HepG2 (cell line): Measurements from ENCODE around the gene EFS. TPM values are rescaled to one million over a fixed set of nuclear protein-coding genes. Genes with fewer than 3 reads are reported as not detected.
A peak's percentile ranks its signal among the peaks of the same experiment; 100 is the strongest.

Experiments
- RARA ChIP-seq: IDR thresholded peaks from 2 replicates; pipeline ENCODE4 v1.6.1; 2016; ENCODE audit warnings: missing genetic modification reagents, missing compliant biosample characterization
- ZC3H4 ChIP-seq: sonication (generic); formaldehyde crosslinking; IDR thresholded peaks from 2 replicates; pipeline ENCODE4 v1.4.0; 2020; ENCODE audit warnings: missing genetic modification reagents, borderline replicate concordance
- ZFP36 ChIP-seq: fragments of 150-350 bp; IDR thresholded peaks from 2 replicates; pipeline ENCODE4 v1.6.1; 2018; ENCODE audit warnings: borderline replicate concordance, low read length, low read depth; ENCODE audit not compliant: partially characterized antibody
- ZNF160 ChIP-seq: sonication (generic); formaldehyde crosslinking; IDR thresholded peaks from 2 replicates; pipeline ENCODE4 v1.8.0; 2022; ENCODE audit warnings: mild to moderate bottlenecking, inconsistent platforms, missing genetic modification reagents
- ZNF296 ChIP-seq: sonication (generic); formaldehyde crosslinking; conservative IDR thresholded peaks from 2 replicates; pipeline ENCODE4 v1.5.0; 2020; ENCODE audit warnings: mild to moderate bottlenecking, missing genetic modification reagents
- ZNF329 ChIP-seq: sonication (generic); formaldehyde crosslinking; IDR thresholded peaks from 2 replicates; pipeline ENCODE4 v1.9.0; 2021; ENCODE audit warnings: low read depth, mild to moderate bottlenecking, missing genetic modification reagents
- ZNF776 ChIP-seq: sonication (generic); formaldehyde crosslinking; IDR thresholded peaks from 2 replicates; pipeline ENCODE4 v1.4.0; 2020; ENCODE audit warnings: mild to moderate bottlenecking, missing genetic modification reagents
- ZNF781 ChIP-seq: sonication (generic); formaldehyde crosslinking; IDR thresholded peaks from 2 replicates; pipeline ENCODE4 v1.5.1; 2020; ENCODE audit warnings: borderline replicate concordance, mild to moderate bottlenecking, missing genetic modification reagents; ENCODE audit errors: not compliant biosample characterization
- ZNF800 ChIP-seq: sonication (generic); formaldehyde crosslinking; IDR thresholded peaks from 2 replicates; pipeline ENCODE4 v1.4.0; 2020; ENCODE audit warnings: missing genetic modification reagents
- polyA plus RNA-seq, 8 experiments: library from polyadenylated mRNA; depleted of rRNA in 3 of 8; stranded (reverse) in 7 of 8; unstranded in 1 of 8; fragments of >200 nt; fragmentation: Illumina TruSeq in 4 of 8; extraction: Trizol in 4 of 8; gene quantifications; 2 replicates each; pipeline versions ENCODE4 v1.2.1 to v1.2.3, GENCODE V29; 2011 to 2016; ENCODE audit warnings: low read depth in 4 of 8, missing spikeins in 1 of 8, mixed read lengths in 1 of 8; ENCODE audit not compliant: insufficient read depth in 1 of 8
- total RNA-seq, 5 experiments: library from RNA; depleted of rRNA; stranded (reverse); fragments of >200 nt; fragmentation: Illumina TruSeq; extraction: Trizol; gene quantifications; 2 replicates each; pipeline ENCODE4 v1.2.3, GENCODE V29; 2016; ENCODE audit warnings: low read depth in 1 of 5
- TF ChIP-seq, protein P1 (sequence below): sonication (generic); formaldehyde crosslinking; IDR thresholded peaks from 2 replicates; pipeline ENCODE4 v1.4.0; 2020; ENCODE audit warnings: low read depth, mild to moderate bottlenecking, missing genetic modification reagents
- TF ChIP-seq, protein P2 (sequence below): sonication (generic); formaldehyde crosslinking; IDR thresholded peaks from 2 replicates; pipeline ENCODE4 v1.5.0; 2020; ENCODE audit warnings: missing genetic modification reagents, mild to moderate bottlenecking, borderline replicate concordance
- TF ChIP-seq, protein P3 (sequence below): IDR thresholded peaks from 2 replicates; pipeline ENCODE4 v1.6.1; 2016; ENCODE audit warnings: missing biosample characterization, missing genetic modification reagents, low read depth
- TF ChIP-seq, protein P4 (sequence below): sonication (generic); formaldehyde crosslinking; IDR thresholded peaks from 2 replicates; pipeline ENCODE4 v1.5.0; 2020; ENCODE audit warnings: mild to moderate bottlenecking, missing genetic modification reagents, borderline replicate concordance

Gene EFS
- total and polyA plus RNA-seq, 2 of the 13 experiments (the other 11 are each of a cell fraction or from before 2014, with no cell fraction given) = not detected

DNA sequence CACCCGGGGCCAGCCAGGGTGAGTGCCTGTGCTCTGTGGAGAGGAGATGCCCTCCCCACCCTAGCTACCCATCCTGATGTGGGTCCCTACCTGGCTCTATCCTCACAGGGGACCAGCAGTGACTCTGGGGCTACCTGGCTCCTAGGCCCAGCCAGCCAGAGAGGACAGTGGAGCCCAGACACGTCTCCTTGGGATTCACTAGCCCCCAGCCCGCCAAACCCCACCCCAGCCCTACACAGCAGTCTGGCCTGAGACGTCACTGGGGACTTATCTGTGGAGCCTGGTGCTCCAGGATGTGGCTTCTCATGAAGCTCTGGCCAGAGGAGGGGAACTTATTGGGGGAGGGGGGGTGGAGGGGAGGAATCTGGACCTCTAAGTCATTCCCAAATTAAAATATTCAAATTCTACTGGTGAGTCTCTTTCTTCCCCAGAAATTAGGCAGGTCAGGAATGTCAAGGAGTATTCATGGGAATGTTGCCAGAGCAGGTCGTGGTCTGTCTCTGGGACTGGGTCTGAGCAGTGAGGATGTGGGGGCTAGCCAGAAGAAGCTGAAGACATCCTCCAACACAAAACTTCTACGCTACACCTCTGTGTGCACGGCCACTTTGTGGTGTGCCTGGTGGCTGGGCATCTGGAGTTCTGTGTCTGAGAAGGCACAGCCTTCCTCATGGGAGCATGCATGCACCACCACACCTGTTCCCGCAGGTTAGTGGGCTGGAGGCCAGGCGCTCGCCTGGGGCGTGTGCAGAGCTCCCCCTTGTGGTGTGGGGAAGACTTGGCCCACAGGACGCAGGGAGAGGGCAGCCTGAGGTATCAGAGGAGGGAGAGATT, 14.6 kb upstream of the EFS start (continued):
- TF ChIP-seq, protein P1, sequence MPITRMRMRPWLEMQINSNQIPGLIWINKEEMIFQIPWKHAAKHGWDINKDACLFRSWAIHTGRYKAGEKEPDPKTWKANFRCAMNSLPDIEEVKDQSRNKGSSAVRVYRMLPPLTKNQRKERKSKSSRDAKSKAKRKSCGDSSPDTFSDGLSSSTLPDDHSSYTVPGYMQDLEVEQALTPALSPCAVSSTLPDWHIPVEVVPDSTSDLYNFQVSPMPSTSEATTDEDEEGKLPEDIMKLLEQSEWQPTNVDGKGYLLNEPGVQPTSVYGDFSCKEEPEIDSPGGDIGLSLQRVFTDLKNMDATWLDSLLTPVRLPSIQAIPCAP = no peak
- TF ChIP-seq RARA (peak; percentile 29; the same call in 1 of the 2 replicates), ZNF296 (CRISPR knock-in tag) (0 out of 2 replicates have a peak, but pooled peaks have one; percentile 49), ZNF776 (CRISPR knock-in tag) (no peak), ZNF160 (CRISPR knock-in tag) (no peak), ZNF781 (CRISPR knock-in tag) (no peak), ZNF800 (no peak), ZC3H4 (CRISPR knock-in tag) (no peak), ZNF329 (0 out of 2 replicates have a peak, but pooled peaks have one; percentile 35), ZFP36 (no peak)
- TF ChIP-seq, protein P2, sequence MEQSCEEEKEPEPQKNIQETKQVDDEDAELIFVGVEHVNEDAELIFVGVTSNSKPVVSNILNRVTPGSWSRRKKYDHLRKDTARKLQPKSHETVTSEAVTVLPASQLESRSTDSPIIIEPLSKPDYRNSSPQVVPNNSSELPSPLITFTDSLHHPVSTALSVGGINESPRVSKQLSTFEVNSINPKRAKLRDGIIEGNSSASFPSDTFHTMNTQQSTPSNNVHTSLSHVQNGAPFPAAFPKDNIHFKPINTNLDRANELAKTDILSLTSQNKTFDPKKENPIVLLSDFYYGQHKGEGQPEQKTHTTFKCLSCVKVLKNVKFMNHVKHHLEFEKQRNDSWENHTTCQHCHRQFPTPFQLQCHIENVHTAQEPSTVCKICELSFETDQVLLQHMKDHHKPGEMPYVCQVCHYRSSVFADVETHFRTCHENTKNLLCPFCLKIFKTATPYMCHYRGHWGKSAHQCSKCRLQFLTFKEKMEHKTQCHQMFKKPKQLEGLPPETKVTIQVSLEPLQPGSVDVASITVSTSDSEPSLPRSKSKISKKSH (CRISPR knock-in tag) = peak; percentile 83
- TF ChIP-seq, protein P3, sequence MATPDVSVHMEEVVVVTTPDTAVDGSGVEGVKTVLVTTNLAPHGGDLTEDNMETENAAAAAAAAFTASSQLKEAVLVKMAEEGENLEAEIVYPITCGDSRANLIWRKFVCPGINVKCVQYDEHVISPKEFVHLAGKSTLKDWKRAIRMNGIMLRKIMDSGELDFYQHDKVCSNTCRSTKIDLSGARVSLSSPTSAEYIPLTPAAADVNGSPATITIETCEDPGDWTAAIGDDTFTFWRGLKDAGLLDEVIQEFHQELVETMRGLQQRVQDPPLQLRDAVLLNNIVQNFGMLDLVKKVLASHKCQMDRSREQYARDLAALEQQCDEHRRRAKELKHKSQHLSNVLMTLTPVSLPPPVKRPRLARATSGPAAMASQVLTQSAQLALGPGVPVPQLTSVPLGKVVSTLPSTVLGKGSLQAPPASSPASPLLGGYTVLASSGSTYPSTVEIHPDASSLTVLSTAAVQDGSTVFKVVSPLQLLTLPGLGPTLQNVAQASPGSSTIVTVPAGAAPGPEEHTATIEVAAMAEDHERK (CRISPR knock-in tag) = no peak
- TF ChIP-seq, protein P4, sequence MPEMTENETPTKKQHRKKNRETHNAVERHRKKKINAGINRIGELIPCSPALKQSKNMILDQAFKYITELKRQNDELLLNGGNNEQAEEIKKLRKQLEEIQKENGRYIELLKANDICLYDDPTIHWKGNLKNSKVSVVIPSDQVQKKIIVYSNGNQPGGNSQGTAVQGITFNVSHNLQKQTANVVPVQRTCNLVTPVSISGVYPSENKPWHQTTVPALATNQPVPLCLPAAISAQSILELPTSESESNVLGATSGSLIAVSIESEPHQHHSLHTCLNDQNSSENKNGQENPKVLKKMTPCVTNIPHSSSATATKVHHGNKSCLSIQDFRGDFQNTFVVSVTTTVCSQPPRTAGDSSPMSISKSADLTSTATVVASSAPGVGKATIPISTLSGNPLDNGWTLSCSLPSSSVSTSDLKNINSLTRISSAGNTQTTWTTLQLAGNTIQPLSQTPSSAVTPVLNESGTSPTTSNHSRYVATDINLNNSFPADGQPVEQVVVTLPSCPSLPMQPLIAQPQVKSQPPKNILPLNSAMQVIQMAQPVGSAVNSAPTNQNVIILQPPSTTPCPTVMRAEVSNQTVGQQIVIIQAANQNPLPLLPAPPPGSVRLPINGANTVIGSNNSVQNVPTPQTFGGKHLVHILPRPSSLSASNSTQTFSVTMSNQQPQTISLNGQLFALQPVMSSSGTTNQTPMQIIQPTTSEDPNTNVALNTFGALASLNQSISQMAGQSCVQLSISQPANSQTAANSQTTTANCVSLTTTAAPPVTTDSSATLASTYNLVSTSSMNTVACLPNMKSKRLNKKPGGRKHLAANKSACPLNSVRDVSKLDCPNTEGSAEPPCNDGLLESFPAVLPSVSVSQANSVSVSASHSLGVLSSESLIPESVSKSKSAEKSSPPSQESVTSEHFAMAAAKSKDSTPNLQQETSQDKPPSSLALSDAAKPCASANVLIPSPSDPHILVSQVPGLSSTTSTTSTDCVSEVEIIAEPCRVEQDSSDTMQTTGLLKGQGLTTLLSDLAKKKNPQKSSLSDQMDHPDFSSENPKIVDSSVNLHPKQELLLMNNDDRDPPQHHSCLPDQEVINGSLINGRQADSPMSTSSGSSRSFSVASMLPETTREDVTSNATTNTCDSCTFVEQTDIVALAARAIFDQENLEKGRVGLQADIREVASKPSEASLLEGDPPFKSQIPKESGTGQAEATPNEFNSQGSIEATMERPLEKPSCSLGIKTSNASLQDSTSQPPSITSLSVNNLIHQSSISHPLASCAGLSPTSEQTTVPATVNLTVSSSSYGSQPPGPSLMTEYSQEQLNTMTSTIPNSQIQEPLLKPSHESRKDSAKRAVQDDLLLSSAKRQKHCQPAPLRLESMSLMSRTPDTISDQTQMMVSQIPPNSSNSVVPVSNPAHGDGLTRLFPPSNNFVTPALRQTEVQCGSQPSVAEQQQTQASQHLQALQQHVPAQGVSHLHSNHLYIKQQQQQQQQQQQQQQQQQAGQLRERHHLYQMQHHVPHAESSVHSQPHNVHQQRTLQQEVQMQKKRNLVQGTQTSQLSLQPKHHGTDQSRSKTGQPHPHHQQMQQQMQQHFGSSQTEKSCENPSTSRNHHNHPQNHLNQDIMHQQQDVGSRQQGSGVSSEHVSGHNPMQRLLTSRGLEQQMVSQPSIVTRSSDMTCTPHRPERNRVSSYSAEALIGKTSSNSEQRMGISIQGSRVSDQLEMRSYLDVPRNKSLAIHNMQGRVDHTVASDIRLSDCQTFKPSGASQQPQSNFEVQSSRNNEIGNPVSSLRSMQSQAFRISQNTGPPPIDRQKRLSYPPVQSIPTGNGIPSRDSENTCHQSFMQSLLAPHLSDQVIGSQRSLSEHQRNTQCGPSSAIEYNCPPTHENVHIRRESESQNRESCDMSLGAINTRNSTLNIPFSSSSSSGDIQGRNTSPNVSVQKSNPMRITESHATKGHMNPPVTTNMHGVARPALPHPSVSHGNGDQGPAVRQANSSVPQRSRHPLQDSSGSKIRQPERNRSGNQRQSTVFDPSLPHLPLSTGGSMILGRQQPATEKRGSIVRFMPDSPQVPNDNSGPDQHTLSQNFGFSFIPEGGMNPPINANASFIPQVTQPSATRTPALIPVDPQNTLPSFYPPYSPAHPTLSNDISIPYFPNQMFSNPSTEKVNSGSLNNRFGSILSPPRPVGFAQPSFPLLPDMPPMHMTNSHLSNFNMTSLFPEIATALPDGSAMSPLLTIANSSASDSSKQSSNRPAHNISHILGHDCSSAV = no peak
